Stimulated activated CD4-positive, alpha-beta T cell treated with anti-CD3 and anti-CD28 coated beads, TNF-alpha, amount 100 ng/mL, for 4 hours (primary cell): ENCODE results near the gene ENPEP.
"Not testable (repeated sequence)": the region's sequence is repeated elsewhere in the genome, so short reads cannot be mapped to it uniquely, and the experiment has no call there.

Source experiments
- DNase-seq, 3 experiments: peaks; one replicate each; pipeline ENCODE4 v3.0.0-alpha.2; 2020; ENCODE audit warnings: low read depth in 3 of 3

Gene ENPEP

DNA sequence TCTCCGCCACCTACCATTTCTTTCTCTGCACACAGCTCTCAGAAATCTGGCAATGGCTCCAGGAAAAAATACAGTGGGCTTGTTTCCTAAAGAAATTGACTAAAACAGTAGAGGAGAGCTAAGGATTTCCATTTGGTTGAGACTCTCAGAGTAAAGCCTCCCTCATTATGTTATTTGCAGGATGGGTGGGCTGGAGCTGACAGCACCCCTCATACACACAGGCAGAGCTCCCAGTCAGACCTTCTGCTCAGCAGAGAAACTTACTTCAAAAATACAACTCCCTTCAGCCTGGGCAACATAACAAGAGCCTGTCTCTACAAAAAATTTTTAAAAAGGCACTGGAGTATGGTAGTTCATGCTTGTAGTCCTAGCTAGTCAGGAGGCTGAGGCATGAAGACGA lies 44.9 kb downstream of the ENPEP start:
- DNase-seq = no peak

- DNase-seq = no peak
These were observed 50.6 kb downstream of the ENPEP start for GRCh38 chr4:110526589-110526988.

DNA sequence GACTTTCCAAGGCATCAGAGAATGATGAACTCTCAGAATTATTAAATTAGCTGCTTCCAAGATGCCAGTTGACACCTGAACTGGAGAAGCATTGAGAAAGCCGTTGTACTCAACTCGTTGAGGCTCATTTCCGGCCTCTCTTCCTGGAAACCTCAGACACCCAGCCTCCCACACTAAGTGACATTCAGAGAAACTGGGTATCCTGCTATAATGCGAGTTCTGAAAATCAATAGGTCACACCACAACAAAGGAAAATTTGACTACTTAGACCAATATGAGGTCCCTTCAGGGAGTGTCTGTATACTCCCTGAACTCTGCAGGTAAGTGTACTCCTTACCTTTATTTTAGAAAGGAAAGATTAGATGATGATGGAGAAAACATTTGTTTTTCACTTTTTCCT lies 51.2 kb downstream of the ENPEP start:
- DNase-seq = peak in 1 of 3 experiments; percentile 10

- no peak for DNase-seq
These were observed 57.1 kb downstream of the ENPEP start for GRCh38 chr4:110532901-110533589.

- no peak for DNase-seq
These were observed 57.6 kb downstream of the ENPEP start for GRCh38 chr4:110533590-110533910.

DNA sequence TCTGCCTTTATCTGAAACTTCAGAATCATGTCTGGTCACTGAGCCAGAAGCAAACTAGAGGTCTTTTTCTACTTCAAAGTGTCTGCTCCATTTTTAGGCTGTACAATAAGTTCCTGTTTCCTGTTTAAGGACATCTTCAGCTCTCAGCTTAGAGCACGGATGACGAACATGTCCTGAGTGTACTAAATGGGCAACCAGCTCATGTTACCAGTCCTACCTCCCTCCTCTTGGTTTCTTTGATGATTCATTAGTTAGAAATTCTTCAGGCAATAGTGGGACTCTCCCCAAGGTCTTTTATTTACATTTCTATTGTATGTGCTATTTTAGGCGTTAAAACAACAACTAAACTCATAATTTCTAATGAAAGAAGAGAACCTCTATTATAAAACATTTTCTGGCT lies 58.0 kb downstream of the ENPEP start:
- DNase-seq = no peak

GRCh38 chr4:110540581-110540980 lies 64.6 kb downstream of the ENPEP start:
- no peak for DNase-seq

GRCh38 chr4:110540982-110541451 lies 65.1 kb downstream of the ENPEP start:
- no peak for DNase-seq

DNA sequence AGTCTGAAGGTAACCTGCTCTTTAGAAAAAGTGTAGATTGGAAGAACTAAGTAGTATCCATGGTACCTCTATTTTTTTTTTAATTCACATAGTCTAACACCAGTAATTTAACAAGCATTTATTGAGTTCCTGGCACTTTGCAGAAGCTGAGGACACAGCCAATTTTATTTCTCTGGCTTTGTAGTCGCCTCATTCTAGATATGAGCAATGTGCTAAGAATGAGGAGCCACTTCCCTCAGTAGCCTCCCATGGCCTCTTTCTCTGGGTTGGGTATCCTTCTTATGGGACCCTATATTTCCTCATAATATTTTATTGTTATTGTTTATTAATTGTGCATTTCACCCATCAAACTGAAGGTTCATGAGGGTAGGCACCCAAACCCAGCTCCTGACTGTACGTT lies 67.6 kb downstream of the ENPEP start:
- no peak for DNase-seq

- DNase-seq = no peak
These were observed 68.6 kb downstream of the ENPEP start for GRCh38 chr4:110544594-110544993.

DNA sequence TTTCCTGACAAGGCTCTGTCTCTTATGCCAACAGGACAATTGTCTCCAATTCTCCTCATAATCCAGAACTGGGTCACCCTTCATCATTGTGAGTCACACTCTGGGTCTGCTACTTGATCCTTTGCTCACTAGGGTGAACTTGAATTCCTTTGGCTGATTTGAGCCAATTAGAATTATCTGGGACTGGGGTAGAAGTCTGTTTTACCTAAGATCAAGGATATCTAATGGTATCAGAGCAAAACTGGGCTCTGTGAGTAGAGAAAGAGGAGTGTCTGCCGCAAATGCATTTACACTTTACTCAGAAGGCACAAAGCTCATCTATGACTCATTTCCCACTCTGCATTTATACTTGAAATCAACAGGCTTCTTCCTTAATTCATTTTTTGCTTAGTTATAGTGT lies 74.3 kb downstream of the ENPEP start:
- DNase-seq = no peak

- DNase-seq = no peak
These were observed 77.2 kb downstream of the ENPEP start for GRCh38 chr4:110553197-110553596.

- DNase-seq = no peak
These were observed 91.3 kb downstream of the ENPEP start for GRCh38 chr4:110567214-110567613.

- DNase-seq = not testable (repeated sequence)
These were observed 100.7 kb downstream of the ENPEP start for GRCh38 chr4:110576696-110577095.

GRCh38 chr4:110586131-110586850 lies 110.3 kb downstream of the ENPEP start:
- DNase-seq = no peak

GRCh38 chr4:110587666-110588285 lies 111.8 kb downstream of the ENPEP start:
- no peak for DNase-seq

GRCh38 chr4:110589297-110589696 lies 113.3 kb downstream of the ENPEP start:
- DNase-seq = no peak

DNA sequence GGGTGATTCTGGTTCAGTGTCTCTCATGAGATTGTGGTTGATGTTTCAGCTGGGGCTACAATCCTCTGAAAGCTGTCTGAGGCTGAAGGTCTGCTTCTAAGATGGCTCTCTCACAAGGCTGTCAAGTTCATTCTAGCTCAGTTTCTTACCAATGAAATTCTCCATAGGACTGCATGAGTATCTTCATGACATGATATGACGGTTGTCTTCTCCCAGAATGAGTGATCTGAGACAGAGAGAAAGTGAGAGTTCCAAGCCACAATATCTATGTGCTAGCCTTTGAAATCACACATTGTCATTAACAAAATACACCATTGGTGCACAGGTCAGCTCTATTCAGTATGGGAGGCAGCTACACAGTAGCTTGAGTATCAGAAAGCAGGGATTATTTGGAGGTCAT lies 119.6 kb downstream of the ENPEP start:
- DNase-seq = no peak

- no peak for DNase-seq
These were observed 120.5 kb downstream of the ENPEP start for GRCh38 chr4:110596431-110596830.

DNA sequence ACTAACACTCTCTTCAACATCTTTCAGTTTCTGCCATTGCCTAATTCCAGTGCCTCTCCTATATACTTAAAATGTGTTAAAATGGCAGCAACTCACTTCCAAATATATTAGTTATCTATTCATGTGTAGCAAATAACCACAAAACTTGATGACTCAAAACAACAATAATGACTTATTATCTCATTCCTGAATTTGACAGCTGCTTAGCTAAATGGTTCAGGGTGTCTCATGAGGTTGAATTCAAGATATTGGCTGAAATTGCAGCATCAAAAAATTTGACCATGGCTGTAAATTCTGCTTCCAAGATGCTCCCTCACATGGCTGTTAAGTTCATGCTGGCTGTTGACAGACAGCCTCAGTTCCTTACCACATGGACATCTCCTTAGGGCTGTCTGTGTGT lies 121.6 kb downstream of the ENPEP start:
- no peak for DNase-seq

- no peak for DNase-seq
These were observed 126.1 kb downstream of the ENPEP start for GRCh38 chr4:110602061-110602460.

DNA sequence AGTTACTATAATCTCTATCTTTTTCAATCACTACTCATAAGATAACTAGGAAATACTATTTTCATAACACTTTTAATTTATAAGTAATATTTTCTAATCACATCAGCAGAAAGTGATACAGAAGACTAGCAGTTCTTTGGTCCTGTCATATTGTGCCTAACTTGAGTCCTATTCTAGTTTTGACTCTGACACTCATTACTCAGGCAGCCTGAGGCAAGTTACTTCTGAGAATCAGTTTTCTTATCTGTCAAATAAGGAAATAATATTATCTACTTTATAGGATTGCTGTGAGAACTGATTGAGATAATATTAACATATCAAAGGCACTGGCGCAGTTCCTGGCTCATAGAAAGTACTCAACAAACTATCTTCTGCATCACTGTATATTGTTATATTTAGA lies 129.1 kb downstream of the ENPEP start:
- DNase-seq = no peak
